Testis (tissue), 3 donors: ENCODE measurements around the gene HDGFL2. TPM values are rescaled to one million over a fixed set of nuclear protein-coding genes. Genes with fewer than 3 reads are reported as not detected.
A peak's percentile ranks its signal among the peaks of the same experiment; 100 is the strongest.

Source experiments
- DNase-seq: peaks from one replicate; pipeline ENCODE4 v3.0.0-alpha.2; 2019
- H3K27ac ChIP-seq, 2 donors: fragments of 200-600 bp; sonication (generic); one replicate each; pipeline ENCODE4 v1.5.1; 2019
- H3K27me3 ChIP-seq: fragments of 200-600 bp; sonication (generic); one replicate; pipeline ENCODE4 v1.5.1; 2019
- H3K36me3 ChIP-seq: fragments of 200-600 bp; sonication (generic); one replicate; pipeline ENCODE4 v1.5.1; 2017; ENCODE audit warnings: low read depth; ENCODE audit errors: missing control alignments
- H3K4me1 ChIP-seq: fragments of 200-600 bp; sonication (generic); one replicate; pipeline ENCODE4 v1.5.1; 2019
- H3K4me3 ChIP-seq, 2 donors: fragments of 200-600 bp; sonication (generic); one replicate each; pipeline ENCODE4 v1.5.1; 2017 to 2019
- H3K9me3 ChIP-seq: fragments of 200-600 bp; sonication (generic); one replicate; pipeline ENCODE4 v1.5.1; 2017
- CTCF ChIP-seq, 3 experiments: fragments of 450-650 bp in 2 of 3; fragments of 200-600 bp in 1 of 3; sonication (generic) in 1 of 3; IDR thresholded peaks; one replicate each; pipeline ENCODE4 v1.5.1; 2016 to 2019; ENCODE audit warnings: antibody characterized with exemption in 3 of 3, mild to moderate bottlenecking in 2 of 3, moderate library complexity in 1 of 3
- POLR2A ChIP-seq: fragments of 450-650 bp; IDR thresholded peaks from one replicate; pipeline ENCODE4 v1.6.1; 2017; ENCODE audit warnings: antibody characterized with exemption, mild to moderate bottlenecking, moderate library complexity
- WGBS, 2 donors: methylation state at CpG; one replicate each; pipeline ENCODE4 v1.1.5; 2018; 5-methylcytosine and 5-hydroxymethylcytosine counted together
- intact Hi-C: fragments of 100-400 bp; cut with DNase I; formaldehyde crosslinking; loops from one replicate; pipeline ENCODE4 v1.15.1; 2023; ENCODE audit warnings: low total_unique reads
- polyA plus RNA-seq: library from polyadenylated mRNA; stranded (reverse); fragments of 350-450 nt; fragmentation: Illumina TruSeq; extraction: RNeasy Lipid Tissue Mini Kit (QIAGEN cat#74804); gene quantifications from one replicate; pipeline ENCODE4 v1.2.3, GENCODE V29; 2014; ENCODE audit warnings: low read depth, low replicate concordance; ENCODE audit not compliant: insufficient read depth
- total RNA-seq, 2 donors: library from RNA; depleted of rRNA; stranded (reverse); fragments of >200 nt; gene quantifications; one replicate each; pipeline ENCODE4 v1.2.3, GENCODE V29; 2016

HDGFL2 gene
- total and polyA plus RNA-seq, 3 donors from 2014 or later, result 81.4 to 141 (median 95.8) TPM

- Histone ChIP-seq H3K4me1 (peaks cover 21% of the 10 kb centered on the region), H3K27me3 (no peaks in the 10 kb centered on the region), H3K27ac (no peak overlapping the region), H3K4me3 (peak overlapping the region in 1 of 2 donors; percentile 28), H3K9me3 (no peaks in the 10 kb centered on the region), H3K36me3 (no peaks in the 10 kb centered on the region)
- DNase-seq, result no peak
- WGBS, 2 donors, result 11 to 17% methylated on average over 20 to 23 of the region's 23 CpGs
- TF ChIP-seq CTCF (IDR thresholded peaks at IDR 0.05) (no peak), POLR2A (no peak)
- intact Hi-C loops, result no loop called here
Measured at GRCh38 chr19:4473763-4474513, 1.8 kb downstream of the HDGFL2 start.

GRCh38 chr19:4474514-4475022 is 2.5 kb downstream of the HDGFL2 start:
- WGBS, 2 donors, result 17 to 22% methylated on average over 9 to 13 of the region's 13 CpGs
- DNase-seq, result peak; percentile 85
- Histone ChIP-seq H3K4me3 (peak overlapping the region in 1 of 2 donors; percentile 28), H3K36me3 (no peaks in the 10 kb centered on the region), H3K4me1 (peaks cover 21% of the 10 kb centered on the region), H3K9me3 (no peaks in the 10 kb centered on the region), H3K27me3 (no peaks in the 10 kb centered on the region), H3K27ac (no peak overlapping the region)
- intact Hi-C loops, result no loop called here
- TF ChIP-seq CTCF (IDR thresholded peaks at IDR 0.05) (no peak), POLR2A (no peak)

- H3K36me3 ChIP-seq, result no peaks in the 10 kb centered on the region
Measured at GRCh38 chr19:4477034-4477801, 5.1 kb downstream of the HDGFL2 start.

GRCh38 chr19:4482721-4483364 is 10.7 kb downstream of the HDGFL2 start:
- intact Hi-C loops, result no loop called here
- H3K4me1 ChIP-seq, result no peaks in the 10 kb centered on the region
- no peak for DNase-seq
- H3K36me3 ChIP-seq, result no peaks in the 10 kb centered on the region
- 71 to 74% methylated on average over 29 to 35 of the region's 35 CpGs for WGBS, 2 donors
- H3K9me3 ChIP-seq, result no peaks in the 10 kb centered on the region
- no peak overlapping the region for H3K27ac ChIP-seq
- H3K27me3 ChIP-seq, result no peaks in the 10 kb centered on the region
- TF ChIP-seq CTCF (IDR thresholded peaks at IDR 0.05), result no peak
- no peak for TF ChIP-seq POLR2A
- no peak overlapping the region for H3K4me3 ChIP-seq

More at GRCh38 chr19:4477034-4477801, 5.1 kb downstream of the HDGFL2 start:
- DNase-seq, result no peak
- H3K9me3 ChIP-seq, result no peaks in the 10 kb centered on the region
- H3K27ac ChIP-seq, result no peak overlapping the region
- no peak overlapping the region for H3K4me3 ChIP-seq
- intact Hi-C loops, result no loop called here
- TF ChIP-seq POLR2A (no peak), CTCF (IDR thresholded peaks at IDR 0.05) (no peak)
- 80 to 89% methylated on average over 16 of the region's 16 CpGs for WGBS, 2 donors
- H3K4me1 ChIP-seq, result peaks cover 17% of the 10 kb centered on the region
- no peaks in the 10 kb centered on the region for H3K27me3 ChIP-seq
